Superior temporal gyrus (tissue), 1 donor: ENCODE measurements around the gene F8A1.
A peak's percentile ranks its signal among the peaks of the same experiment; 100 is the strongest.
"Not testable (repeated sequence)": the region's sequence is repeated elsewhere in the genome, so short reads cannot be mapped to it uniquely, and the experiment has no call there.

ENCODE experiments used
- DNase-seq: peaks from one replicate; pipeline ENCODE4 v3.0.0-alpha.2; 2016; ENCODE audit errors: extremely low spot score

Gene F8A1

GRCh38 chrX:154886069-154886788 lies at the start of gene F8A1:
TSS of gene F8A1 (plus strand) at chrX:154886355. CDS start at chrX:154886375, 20 bp downstream.
- not testable (repeated sequence) for DNase-seq

GRCh38 chrX:154840856-154841255 lies 45.3 kb upstream of the F8A1 start:
- peak; percentile 22 for DNase-seq

GRCh38 chrX:154850957-154851611 lies 35.1 kb upstream of the F8A1 start:
- DNase-seq: no peak

- DNase-seq: no peak
Measured at GRCh38 chrX:154855256-154855655, 30.9 kb upstream of the F8A1 start.

- DNase-seq: not testable (repeated sequence)
Measured at GRCh38 chrX:154868522-154868921, 17.6 kb upstream of the F8A1 start.

- DNase-seq: no peak
Measured at GRCh38 chrX:154873329-154873728, 12.8 kb upstream of the F8A1 start.

- not testable (repeated sequence) for DNase-seq
Measured at GRCh38 chrX:154884069-154884468, 2.1 kb upstream of the F8A1 start.

GRCh38 chrX:154885057-154885456 lies 1.1 kb upstream of the F8A1 start:
- DNase-seq: not testable (repeated sequence)

GRCh38 chrX:154885549-154885948 lies 606 bp upstream of the F8A1 start:
- DNase-seq: not testable (repeated sequence)

- DNase-seq: not testable (repeated sequence)
Measured at GRCh38 chrX:154886789-154887221, 650 bp downstream of the F8A1 start.

GRCh38 chrX:154890990-154891639 lies 5.0 kb downstream of the F8A1 start:
- no peak for DNase-seq

- no peak for DNase-seq
Measured at GRCh38 chrX:154892296-154892695, 6.1 kb downstream of the F8A1 start.

GRCh38 chrX:154900323-154900722 lies 14.2 kb downstream of the F8A1 start:
- no peak for DNase-seq

- DNase-seq: no peak
Measured at GRCh38 chrX:154902408-154902807, 16.3 kb downstream of the F8A1 start.

GRCh38 chrX:154908821-154909220 lies 22.7 kb downstream of the F8A1 start:
- no peak for DNase-seq

- DNase-seq: not testable (repeated sequence)
Measured at GRCh38 chrX:154910048-154910447, 23.9 kb downstream of the F8A1 start.

GRCh38 chrX:154910528-154910927 lies 24.4 kb downstream of the F8A1 start:
- DNase-seq: not testable (repeated sequence)

GRCh38 chrX:154914052-154914451 lies 27.9 kb downstream of the F8A1 start:
- no peak for DNase-seq

- peak; percentile 64 for DNase-seq
Measured at GRCh38 chrX:154918060-154918483, 31.9 kb downstream of the F8A1 start.

- DNase-seq: not testable (repeated sequence)
Measured at GRCh38 chrX:154924771-154925170, 38.6 kb downstream of the F8A1 start.
